T-cell (primary cell): ENCODE results near the gene CTXN1. TPM values are rescaled to one million over a fixed set of nuclear protein-coding genes. Genes with fewer than 3 reads are reported as not detected.
A peak's percentile ranks its signal among the peaks of the same experiment; 100 is the strongest.
"Not testable (repeated sequence)": the region's sequence is repeated elsewhere in the genome, so short reads cannot be mapped to it uniquely, and the experiment has no call there.

Source experiments
- ATAC-seq, 4 experiments: fragments of 200-7000 bp in 3 of 4; fragments of 150-1000 bp in 1 of 4; cut with Tn5 transposase; replicated peaks in 1 of 4; 1 replicate in 3 of 4; 2 replicates in 1 of 4; pipeline ENCODE4 v1.10.0; 2021; ENCODE audit warnings: moderate library complexity in 3 of 4, mild to moderate bottlenecking in 2 of 4, moderate number of reproducible peaks in 1 of 4
- CTCF ChIA-PET, 2 donors: fragments of 300-600 bp; sonication (Branson Sonifier 250); formaldehyde crosslinking; loops; one replicate each; lab custom pipeline; 2022; ENCODE audit warnings: antibody characterized with exemption in 2 of 2; lab: Charles Lee
- POLR2A ChIA-PET, 2 donors: fragments of 300-600 bp; sonication (Branson Sonifier 250); formaldehyde crosslinking; loops; one replicate each; lab custom pipeline; 2022; ENCODE audit warnings: antibody characterized with exemption in 2 of 2; lab: Charles Lee
- DNase-seq, 35 experiments: peaks; one replicate each; pipeline versions ENCODE4 v3.0.0 to v3.0.0-alpha.2; 2013 to 2023
- H3K27ac ChIP-seq: one replicate; pipeline ENCODE4 v1.5.1; 2013; ENCODE audit warnings: low read length
- H3K27me3 ChIP-seq, 2 experiments: replicated peaks in 1 of 2; 1 replicate in 1 of 2; 2 replicates in 1 of 2; pipeline versions ENCODE4 v1.6.1 to v1.7.0; 2013; ENCODE audit warnings: low read length in 1 of 2, mixed read lengths in 1 of 2; ENCODE audit not compliant: control insufficient read depth in 2 of 2, insufficient read depth in 2 of 2; ENCODE audit errors: extremely low read depth in 1 of 2
- H3K36me3 ChIP-seq, 2 donors: 1 replicate in 1 of 2; 2 replicates in 1 of 2; pipeline versions ENCODE4 v1.6.1 to v1.7.0; 2013; ENCODE audit warnings: low read length in 1 of 2; ENCODE audit not compliant: control insufficient read depth in 2 of 2, insufficient read depth in 1 of 2; ENCODE audit errors: extremely low read depth in 1 of 2
- H3K4me1 ChIP-seq, 2 experiments: 1 replicate in 1 of 2; 2 replicates in 1 of 2; pipeline versions ENCODE4 v1.6.1 to v1.7.0; 2013; ENCODE audit warnings: low read length in 2 of 2, mixed read lengths in 1 of 2; ENCODE audit not compliant: insufficient read depth in 2 of 2, control insufficient read depth in 1 of 2; ENCODE audit errors: extremely low read depth in 1 of 2
- H3K4me3 ChIP-seq, 2 donors: 1 replicate in 1 of 2; 2 replicates in 1 of 2; pipeline versions ENCODE4 v1.5.1 to v1.7.0; 2013; ENCODE audit warnings: mild to moderate bottlenecking in 2 of 2, low read length in 1 of 2, moderate library complexity in 1 of 2; ENCODE audit not compliant: control insufficient read depth in 1 of 2; ENCODE audit errors: extremely low read depth in 1 of 2
- H3K9me3 ChIP-seq: 2 replicates; pipeline ENCODE4 v1.7.0; 2013
- H3K27ac Mint-ChIP-seq, 2 donors: one replicate each; pipeline ENCODE4 v1.8.0; 2020 to 2021; ENCODE audit warnings: mild to moderate bottlenecking in 2 of 2, mixed read lengths in 2 of 2
- H3K27me3 Mint-ChIP-seq, 2 donors: one replicate each; pipeline ENCODE4 v1.8.0; 2021 to 2022; ENCODE audit warnings: mixed read lengths in 2 of 2
- H3K36me3 Mint-ChIP-seq: one replicate; pipeline ENCODE4 v1.8.0; 2021; ENCODE audit warnings: mixed read lengths
- H3K4me1 Mint-ChIP-seq, 3 donors: one replicate each; pipeline ENCODE4 v1.8.0; 2020 to 2022; ENCODE audit warnings: mixed read lengths in 3 of 3, mild to moderate bottlenecking in 1 of 3
- H3K4me3 Mint-ChIP-seq, 3 donors: one replicate each; pipeline ENCODE4 v1.8.0; 2020 to 2022; ENCODE audit warnings: mild to moderate bottlenecking in 3 of 3, mixed read lengths in 3 of 3, moderate library complexity in 3 of 3
- H3K9me3 Mint-ChIP-seq, 3 donors: one replicate each; pipeline ENCODE4 v1.8.0; 2020 to 2022; ENCODE audit warnings: mixed read lengths in 3 of 3
- WGBS: methylation state at CpG from one replicate; pipeline ENCODE4 v1.1.5; 2013; ENCODE audit warnings: missing lambda C conversion rate; ENCODE audit not compliant: insufficient coverage; 5-methylcytosine and 5-hydroxymethylcytosine counted together
- total RNA-seq, 35 experiments: library from RNA in 6 of 35; stranded (reverse) in 6 of 35; fragments of 120-200 nt in 1 of 35; gene quantifications; one replicate each; pipeline versions ENCODE4 v1.2.1 to v1.2.4 and lab custom pipeline; 2013 to 2026

CTXN1 gene
- total RNA-seq, 5 donors from 2014 or later (not counting 1 experiment from before 2014, with no cell fraction given), result 0.19 to 0.47 (median 0.30) TPM; not detected in 1

- Histone ChIP-seq H3K27ac (no peak overlapping the region), H3K4me1 (no peaks in the 10 kb centered on the region), H3K27me3 (peaks cover 0 to 59% of the 10 kb centered on the region in 2 experiments), H3K36me3 (no peaks in the 10 kb centered on the region), H3K4me3 (no peak overlapping the region), H3K9me3 (no peaks in the 10 kb centered on the region)
- CTCF ChIA-PET, result no interaction called here
- Mint-ChIP-seq H3K4me3 (no peak overlapping the region), H3K9me3 (no peaks in the 10 kb centered on the region), H3K27me3 (peaks cover 4 to 14% of the 10 kb centered on the region in 2 donors), H3K36me3 (no peaks in the 10 kb centered on the region), H3K4me1 (peaks cover 0 to 2% (median 0%) of the 10 kb centered on the region in 3 donors), H3K27ac (no peak overlapping the region)
- ATAC-seq (no peak), DNase-seq (no peak)
- POLR2A ChIA-PET, result no interaction called here
- 85% methylated on average over 6 of the region's 11 CpGs for WGBS
These were observed 28.6 kb downstream of the CTXN1 start for GRCh38 chr19:7897292-7897691.

DNA sequence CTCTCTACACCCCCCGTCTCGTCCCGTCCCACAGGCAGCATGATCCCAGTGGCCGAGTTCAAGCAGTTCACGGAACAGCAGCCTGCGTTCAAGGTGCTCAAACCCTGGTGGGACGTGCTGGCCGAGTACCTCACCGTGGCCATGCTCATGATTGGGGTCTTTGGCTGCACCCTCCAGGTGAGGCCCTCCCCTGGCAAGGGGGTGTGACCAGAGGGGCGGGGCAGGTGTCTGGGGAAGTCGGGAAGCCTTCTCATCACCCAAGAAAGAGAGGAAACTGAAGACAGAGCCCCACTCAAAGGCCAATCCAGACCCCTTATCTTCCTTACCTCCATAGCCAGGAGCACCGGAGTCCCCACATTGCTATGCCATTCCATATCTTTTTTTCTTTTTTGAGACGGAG, 30.4 kb downstream of the CTXN1 start:
- Mint-ChIP-seq H3K4me1 (no peaks in the 10 kb centered on the region), H3K9me3 (no peaks in the 10 kb centered on the region)
- CTCF ChIA-PET, result no interaction called here

GRCh38 chr19:7894612-7895309, 31.2 kb downstream of the CTXN1 start:
- H3K4me3 ChIP-seq, result no peak overlapping the region
- CTCF ChIA-PET, result no interaction called here
- peaks cover 4 to 20% of the 10 kb centered on the region in 2 donors for H3K27me3 Mint-ChIP-seq
- DNase-seq (no peak), ATAC-seq (no peak)
- H3K36me3 Mint-ChIP-seq, result no peaks in the 10 kb centered on the region
- no peak overlapping the region for H3K4me3 Mint-ChIP-seq
- 62% methylated on average over 15 of the region's 18 CpGs for WGBS
- H3K4me1 Mint-ChIP-seq, result no peaks in the 10 kb centered on the region
- H3K4me1 ChIP-seq, result no peaks in the 10 kb centered on the region
- no peaks in the 10 kb centered on the region for H3K36me3 ChIP-seq
- no peak overlapping the region for H3K27ac Mint-ChIP-seq
- no peaks in the 10 kb centered on the region for H3K9me3 Mint-ChIP-seq
- H3K27me3 ChIP-seq, result peaks cover 2 to 64% of the 10 kb centered on the region in 2 experiments
- no peaks in the 10 kb centered on the region for H3K9me3 ChIP-seq
- H3K27ac ChIP-seq, result no peak overlapping the region
- POLR2A ChIA-PET, result interaction anchor here in 1 of 2 donors (0.5 kb wide), 1 partner anchor 54 kb away, joined by 3 read pairs; no protein-coding TSS in a partner anchor

More for the DNA sequence above, 30.4 kb downstream of the CTXN1 start:
- POLR2A ChIA-PET, result no interaction called here
- no peaks in the 10 kb centered on the region for H3K4me1 ChIP-seq
- Mint-ChIP-seq H3K27ac (no peak overlapping the region), H3K27me3 (peaks cover 4 to 20% of the 10 kb centered on the region in 2 donors), H3K4me3 (no peak overlapping the region), H3K36me3 (no peaks in the 10 kb centered on the region)
- H3K27me3 ChIP-seq, result peaks cover 2 to 67% of the 10 kb centered on the region in 2 experiments
- WGBS, result 90% methylated on average over 11 of the region's 13 CpGs
- no peaks in the 10 kb centered on the region for H3K9me3 ChIP-seq
- H3K27ac ChIP-seq, result no peak overlapping the region
- DNase-seq (no peak), ATAC-seq (no peak)
- H3K36me3 ChIP-seq, result no peaks in the 10 kb centered on the region
- H3K4me3 ChIP-seq, result no peak overlapping the region

DNA sequence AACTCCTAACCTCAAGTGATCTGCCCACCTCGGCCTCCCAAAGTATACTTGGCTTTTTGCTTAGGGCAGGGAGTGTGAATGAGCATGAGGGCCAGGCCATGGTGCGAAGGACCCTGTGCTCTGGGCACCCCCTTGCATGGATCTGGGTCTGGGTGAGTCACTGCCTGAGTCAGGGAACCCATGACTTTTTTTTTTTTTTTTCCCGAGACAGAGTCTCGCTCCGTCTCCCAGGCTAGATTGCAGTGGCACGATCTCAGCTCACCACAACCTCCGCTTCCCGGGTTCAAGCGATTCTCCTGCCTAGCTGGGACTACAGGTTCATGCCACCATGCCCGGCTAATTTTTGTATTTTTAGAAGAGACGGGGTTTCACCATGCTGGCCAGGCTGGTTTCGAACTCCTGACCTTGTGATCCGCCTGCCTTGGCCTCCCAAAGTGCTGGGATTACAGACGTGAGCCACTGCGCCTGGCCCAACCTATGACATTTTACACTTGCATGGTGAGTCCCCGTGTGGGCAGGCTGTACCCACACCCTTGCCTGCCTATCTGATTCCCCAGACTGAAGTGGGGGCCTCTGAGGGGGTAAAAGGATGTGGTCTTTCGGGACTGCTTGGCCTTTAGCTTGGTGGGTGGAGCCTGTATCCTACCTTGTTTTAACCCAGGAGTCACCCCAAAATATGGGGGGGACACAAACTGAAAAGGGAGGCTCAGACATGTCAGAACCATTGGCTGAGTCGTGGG, 32.4 kb downstream of the CTXN1 start:
- POLR2A ChIA-PET, DNase-seq, ATAC-seq, H3K27ac Mint-ChIP-seq, H3K9me3 ChIP-seq, CTCF ChIA-PET, H3K4me1 Mint-ChIP-seq, H3K4me1 ChIP-seq, H3K9me3 Mint-ChIP-seq, H3K4me3 Mint-ChIP-seq, H3K27ac ChIP-seq, H3K4me3 ChIP-seq, H3K36me3 ChIP-seq, H3K36me3 Mint-ChIP-seq: not testable (repeated sequence)
- peaks cover 4 to 28% of the 10 kb centered on the region in 2 donors for H3K27me3 Mint-ChIP-seq
- WGBS, result 64% methylated on average over 12 of the region's 18 CpGs
- peaks cover 4 to 66% of the 10 kb centered on the region in 2 experiments for H3K27me3 ChIP-seq

- no peaks in the 10 kb centered on the region for H3K9me3 ChIP-seq
- H3K4me1 ChIP-seq, result peaks cover 2 to 6% of the 10 kb centered on the region in 2 experiments
- no peaks in the 10 kb centered on the region for H3K36me3 Mint-ChIP-seq
- peaks cover 0 to 3% (median 0%) of the 10 kb centered on the region in 3 donors for H3K4me1 Mint-ChIP-seq
- H3K36me3 ChIP-seq, result no peaks in the 10 kb centered on the region
- H3K9me3 Mint-ChIP-seq, result no peaks in the 10 kb centered on the region
- no peak for DNase-seq
- no peak overlapping the region for H3K4me3 Mint-ChIP-seq
- no peak overlapping the region for H3K27ac Mint-ChIP-seq
- no peak for ATAC-seq
- H3K27me3 Mint-ChIP-seq, result peaks cover 0 to 27% of the 10 kb centered on the region in 2 donors
- ChIA-PET CTCF (no interaction called here), POLR2A (no interaction called here)
- WGBS, result 77% methylated on average over 8 of the region's 8 CpGs
- H3K4me3 ChIP-seq, result no peak overlapping the region
- H3K27ac ChIP-seq, result no peak overlapping the region
- peaks cover 4 to 60% of the 10 kb centered on the region in 2 experiments for H3K27me3 ChIP-seq
These were observed 37.1 kb downstream of the CTXN1 start for GRCh38 chr19:7888826-7889217.

DNA sequence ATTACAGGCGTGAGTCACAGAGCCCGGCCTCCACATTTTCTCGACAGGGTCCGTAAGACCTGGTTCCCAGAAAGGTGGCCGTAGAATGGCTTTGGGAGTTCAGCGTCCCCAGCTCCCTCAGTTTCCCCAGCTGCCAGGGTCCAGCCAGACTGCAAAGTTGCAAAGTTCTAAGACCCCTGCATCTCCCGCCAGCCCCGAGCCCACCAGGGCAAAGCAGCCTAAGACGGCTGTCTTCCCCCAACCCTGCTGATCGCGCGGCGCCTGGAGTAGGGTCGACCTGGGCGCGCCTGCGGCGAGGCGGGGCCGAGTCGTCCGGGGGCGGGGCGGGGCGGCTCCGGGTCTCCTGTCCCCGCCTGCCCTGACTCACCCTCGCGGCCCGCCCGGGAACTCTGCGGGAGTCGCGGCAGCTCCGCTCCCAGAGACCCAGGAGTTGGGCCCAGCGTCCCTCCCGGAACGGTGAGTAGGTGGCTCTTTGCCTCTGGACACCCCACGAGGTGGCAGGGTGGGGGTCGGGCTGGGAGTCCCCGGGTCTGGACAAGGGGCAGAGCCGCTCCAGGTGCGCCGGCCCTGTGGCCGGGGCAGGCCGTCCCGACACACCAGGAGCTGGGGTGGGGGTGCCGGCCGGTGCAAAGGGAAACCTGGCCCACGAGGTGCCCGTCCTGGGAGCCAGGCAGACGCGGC, 37.6 kb downstream of the CTXN1 start, which contains the start of gene LRRC8E:
Gene LRRC8E, plus strand, starts transcription at position 366 of the 681 bp plus-strand sequence. CDS start 7,094 bp downstream, outside the sequence.
- Histone ChIP-seq H3K27me3 (peaks cover 4 to 54% of the 10 kb centered on the region in 2 experiments), H3K4me3 (no peak within 1 kb of the TSS), H3K27ac (no peak within 1 kb of the TSS), H3K4me1 (peaks cover 2 to 6% of the 10 kb centered on the region in 2 experiments), H3K9me3 (no peaks in the 10 kb centered on the region), H3K36me3 (no peaks in the 10 kb centered on the region)
- CTCF ChIA-PET, result no interaction called here
- WGBS, result 18% methylated on average over 42 of the region's 53 CpGs
- peaks cover 0 to 3% (median 0%) of the 10 kb centered on the region in 3 donors for H3K4me1 Mint-ChIP-seq
- peaks cover 0 to 25% of the 10 kb centered on the region in 2 donors for H3K27me3 Mint-ChIP-seq
- DNase-seq (peak in 2 of 35 experiments; percentile 28 to 35), ATAC-seq (peak; percentile 73 to 83 (median 80))
- no peak within 1 kb of the TSS for H3K4me3 Mint-ChIP-seq
- H3K27ac Mint-ChIP-seq, result no peak within 1 kb of the TSS
- no peaks in the 10 kb centered on the region for H3K36me3 Mint-ChIP-seq
- H3K9me3 Mint-ChIP-seq, result no peaks in the 10 kb centered on the region
- POLR2A ChIA-PET, result no interaction called here
